IMR-90 (cell line): ENCODE results near the gene CCDC51. TPM values are rescaled to one million over a fixed set of nuclear protein-coding genes. Genes with fewer than 3 reads are reported as not detected.

Source experiments
- ATAC-seq: fragments of 200-7000 bp; cut with Tn5 transposase; 2 replicates; pipeline ENCODE4 v1.9.1; 2020; ENCODE audit warnings: low read depth, mild to moderate bottlenecking, moderate library complexity
- BruUV-seq: library from RNA; stranded (reverse); fragments of 400-500 nt; replicated peaks from 2 replicates; lab custom pipeline; 2021; lab: Mats Ljungman, UMichigan
- CTCF ChIA-PET: fragments of 300-600 bp; formaldehyde crosslinking; extraction: SDS; loops from one replicate; lab custom pipeline; 2021; ENCODE audit warnings: antibody characterized with exemption; lab: Yijun Ruan, JAX
- POLR2A ChIA-PET: fragments of 300-600 bp; sonication (Branson Sonifier 250); formaldehyde crosslinking; loops from one replicate; lab custom pipeline; 2022; ENCODE audit warnings: antibody characterized with exemption; ENCODE audit not compliant: unreplicated experiment; lab: Charles Lee
- DNase-seq: peaks from one replicate; pipeline ENCODE4 v3.0.0; 2013
- H2AFZ ChIP-seq: replicated peaks from 2 replicates; pipeline ENCODE3; 2013; ENCODE audit warnings: low read length, mild to moderate bottlenecking; ENCODE audit not compliant: poor library complexity
- H2AK5ac ChIP-seq: 2 replicates; pipeline ENCODE4 v1.6.1; 2013; ENCODE audit warnings: low read depth, low read length, inconsistent platforms
- H2AK9ac ChIP-seq: replicated peaks from 2 replicates; pipeline ENCODE3; 2013; ENCODE audit warnings: mild to moderate bottlenecking, low read depth, low read length, moderate library complexity; ENCODE audit not compliant: poor library complexity
- H2BK120ac ChIP-seq: 2 replicates; pipeline ENCODE4 v1.6.1; 2013; ENCODE audit warnings: low read depth, low read length, inconsistent platforms
- H2BK15ac ChIP-seq: 3 replicates; pipeline ENCODE4 v1.6.1; 2013; ENCODE audit warnings: low read depth, low read length, inconsistent platforms
- H2BK20ac ChIP-seq: 2 replicates; pipeline ENCODE4 v1.6.1; 2013; ENCODE audit warnings: low read depth, mild to moderate bottlenecking, inconsistent platforms, low read length, moderate library complexity
- H2BK5ac ChIP-seq: 2 replicates; pipeline ENCODE4 v1.6.1; 2013; ENCODE audit warnings: mild to moderate bottlenecking, low read depth, low read length, inconsistent platforms; ENCODE audit not compliant: poor library complexity, severe bottlenecking
- H3K14ac ChIP-seq: replicated peaks from 2 replicates; pipeline ENCODE4 v1.6.1; 2013; ENCODE audit warnings: low read depth, low read length, inconsistent platforms
- H3K18ac ChIP-seq: 2 replicates; pipeline ENCODE4 v1.6.1; 2013; ENCODE audit warnings: low read depth, low read length, control low read depth
- H3K23ac ChIP-seq: 2 replicates; pipeline ENCODE4 v1.6.1; 2013; ENCODE audit warnings: low read depth, low read length, inconsistent platforms
- H3K27ac ChIP-seq: 2 replicates; pipeline ENCODE4 v1.5.1; 2013; ENCODE audit warnings: mild to moderate bottlenecking, control low read depth, low read length; ENCODE audit not compliant: insufficient read depth
- H3K27me3 ChIP-seq: 2 replicates; pipeline ENCODE4 v1.6.1; 2013; ENCODE audit warnings: low read length; ENCODE audit not compliant: control insufficient read depth, insufficient read depth
- H3K36me3 ChIP-seq: 2 replicates; pipeline ENCODE4 v1.6.1; 2013; ENCODE audit warnings: low read length, mixed read lengths; ENCODE audit not compliant: control insufficient read depth, insufficient read depth
- H3K4ac ChIP-seq: 2 replicates; pipeline ENCODE4 v1.6.1; 2013; ENCODE audit warnings: low read depth, low read length, inconsistent platforms
- H3K4me1 ChIP-seq: 2 replicates; pipeline ENCODE4 v1.6.1; 2013; ENCODE audit warnings: low read length, mixed read lengths; ENCODE audit not compliant: control insufficient read depth, insufficient read depth
- H3K4me2 ChIP-seq: 2 replicates; pipeline ENCODE4 v1.6.1; 2013; ENCODE audit warnings: low read depth, mild to moderate bottlenecking, control low read depth, low read length, moderate library complexity
- H3K4me3 ChIP-seq: 2 replicates; pipeline ENCODE4 v1.5.1; 2013; ENCODE audit warnings: low read depth, mild to moderate bottlenecking, control low read depth, low read length, moderate library complexity; ENCODE audit not compliant: insufficient read depth
- H3K56ac ChIP-seq: 2 replicates; pipeline ENCODE4 v1.6.1; 2013; ENCODE audit warnings: low read length, inconsistent platforms; ENCODE audit not compliant: insufficient read depth; ENCODE audit errors: extremely low read depth
- H3K79me1 ChIP-seq, 2 experiments: 2 replicates each; pipeline ENCODE4 v1.6.1; 2013; ENCODE audit warnings: low read length in 2 of 2, inconsistent platforms in 1 of 2, low read depth in 1 of 2
- H3K9ac ChIP-seq: 2 replicates; pipeline ENCODE4 v1.6.1; 2013; ENCODE audit warnings: low read depth, low read length, control low read depth
- H3K9me1 ChIP-seq: 2 replicates; pipeline ENCODE4 v1.6.1; 2013; ENCODE audit warnings: low read length, inconsistent platforms; ENCODE audit not compliant: insufficient read depth
- H3K9me3 ChIP-seq: 2 replicates; pipeline ENCODE4 v1.6.1; 2013; ENCODE audit warnings: low read length; ENCODE audit not compliant: control insufficient read depth, insufficient read depth
- H4K20me1 ChIP-seq: 2 replicates; pipeline ENCODE4 v1.6.1; 2013; ENCODE audit warnings: low read length, inconsistent platforms; ENCODE audit not compliant: insufficient read depth
- H4K5ac ChIP-seq: 2 replicates; pipeline ENCODE4 v1.6.1; 2013; ENCODE audit warnings: mild to moderate bottlenecking, low read depth, low read length, control low read depth
- H4K8ac ChIP-seq, 2 experiments: 2 replicates each; pipeline ENCODE4 v1.6.1; 2013; ENCODE audit warnings: low read depth in 2 of 2, low read length in 2 of 2, control low read depth in 1 of 2, inconsistent platforms in 1 of 2
- H4K91ac ChIP-seq: 2 replicates; pipeline ENCODE4 v1.6.1; 2013; ENCODE audit warnings: low read depth, low read length, inconsistent platforms; ENCODE audit not compliant: insufficient read depth
- CEBPB ChIP-seq: IDR thresholded peaks from 2 replicates; pipeline ENCODE4 v1.6.1; 2012; ENCODE audit warnings: low read depth, low read length, improper control_type of control experiment
- CHD1 ChIP-seq: IDR thresholded peaks from 2 replicates; pipeline ENCODE4 v1.6.1; 2012; ENCODE audit warnings: low read depth, low read length, improper control_type of control experiment
- FOS ChIP-seq: fragments of 150-350 bp; IDR thresholded peaks from 2 replicates; pipeline ENCODE4 v1.6.1; 2016; ENCODE audit warnings: low read depth, low read length
- MAFK ChIP-seq: IDR thresholded peaks from 2 replicates; pipeline ENCODE4 v1.6.1; 2012; ENCODE audit warnings: low read depth, low read length, improper control_type of control experiment
- MAZ ChIP-seq: IDR thresholded peaks from 2 replicates; pipeline ENCODE4 v1.6.1; 2012; ENCODE audit warnings: low read depth, mild to moderate bottlenecking, low read length, improper control_type of control experiment, moderate library complexity, borderline replicate concordance
- MXI1 ChIP-seq: IDR thresholded peaks from 2 replicates; pipeline ENCODE4 v1.6.1; 2012; ENCODE audit warnings: low read depth, mild to moderate bottlenecking, low read length, moderate library complexity, borderline replicate concordance
- NFE2L2 ChIP-seq: fragments of 150-350 bp; IDR thresholded peaks from 2 replicates; pipeline ENCODE4 v1.6.1; 2016; ENCODE audit warnings: low read depth, mild to moderate bottlenecking, low read length
- RAD21 ChIP-seq: IDR thresholded peaks from 2 replicates; pipeline ENCODE4 v1.6.1; 2012; ENCODE audit warnings: low read length, improper control_type of control experiment
- RCOR1 ChIP-seq: IDR thresholded peaks from 2 replicates; pipeline ENCODE4 v1.6.1; 2012; ENCODE audit warnings: mild to moderate bottlenecking, low read length, improper control_type of control experiment; ENCODE audit not compliant: insufficient replicate concordance
- RFX5 ChIP-seq: IDR thresholded peaks from 2 replicates; pipeline ENCODE4 v1.8.0; 2012; ENCODE audit warnings: low read depth, mild to moderate bottlenecking, low read length, moderate library complexity
- WGBS, 2 experiments: methylation state at CpG; one replicate each; pipeline versions ENCODE4 v1.1.5 to v1.1.7; 2013; ENCODE audit warnings: missing lambda C conversion rate in 2 of 2; ENCODE audit not compliant: insufficient read length in 1 of 2; ENCODE audit errors: extremely low coverage in 2 of 2; 5-methylcytosine and 5-hydroxymethylcytosine counted together
- dilution Hi-C: fragments of 300-500 bp; cut with HindIII; formaldehyde crosslinking; loops from one replicate; pipeline ENCODE4 v1.14.3; 2018; ENCODE audit warnings: low sequenced_read_pairs; ENCODE audit not compliant: unreplicated experiment
- in situ Hi-C: fragments of 300-500 bp; cut with MboI; formaldehyde crosslinking; loops from 3 replicates; pipeline ENCODE4 v1.14.3; 2019; ENCODE audit warnings: low sequenced_read_pairs, inconsistent platforms, mixed read lengths
- intact Hi-C: fragments of 100-400 bp; cut with micrococcal nuclease; formaldehyde crosslinking; loops from 2 replicates; pipeline ENCODE4 v1.10.0; 2022
- polyA plus RNA-seq, 3 experiments: library from polyadenylated mRNA; depleted of rRNA; stranded (reverse); fragments of >200 nt; gene quantifications; 2 replicates each; pipeline ENCODE4 v1.2.3, GENCODE V29; 2012; ENCODE audit warnings: low replicate concordance in 1 of 3
- total RNA-seq: library from RNA; depleted of rRNA; stranded (reverse); fragments of >200 nt; gene quantifications from 2 replicates; pipeline ENCODE4 v1.2.3, GENCODE V29; 2012
- TF ChIP-seq, protein P1 (sequence below): fragments of 150-350 bp; IDR thresholded peaks from 2 replicates; pipeline ENCODE4 v1.6.1; 2017; ENCODE audit warnings: mild to moderate bottlenecking, antibody characterized with exemption, low read length, low read depth
- TF ChIP-seq, protein P2 (sequence below): fragments of 150-350 bp; IDR thresholded peaks from 2 replicates; pipeline ENCODE4 v1.6.1; 2016; ENCODE audit warnings: low read depth, mild to moderate bottlenecking, low read length, moderate library complexity, borderline replicate concordance

Gene CCDC51
- total and polyA plus RNA-seq, 2 of the 4 experiments (the other 2 are of a cell fraction): 11.0 to 16.1 TPM

DNA sequence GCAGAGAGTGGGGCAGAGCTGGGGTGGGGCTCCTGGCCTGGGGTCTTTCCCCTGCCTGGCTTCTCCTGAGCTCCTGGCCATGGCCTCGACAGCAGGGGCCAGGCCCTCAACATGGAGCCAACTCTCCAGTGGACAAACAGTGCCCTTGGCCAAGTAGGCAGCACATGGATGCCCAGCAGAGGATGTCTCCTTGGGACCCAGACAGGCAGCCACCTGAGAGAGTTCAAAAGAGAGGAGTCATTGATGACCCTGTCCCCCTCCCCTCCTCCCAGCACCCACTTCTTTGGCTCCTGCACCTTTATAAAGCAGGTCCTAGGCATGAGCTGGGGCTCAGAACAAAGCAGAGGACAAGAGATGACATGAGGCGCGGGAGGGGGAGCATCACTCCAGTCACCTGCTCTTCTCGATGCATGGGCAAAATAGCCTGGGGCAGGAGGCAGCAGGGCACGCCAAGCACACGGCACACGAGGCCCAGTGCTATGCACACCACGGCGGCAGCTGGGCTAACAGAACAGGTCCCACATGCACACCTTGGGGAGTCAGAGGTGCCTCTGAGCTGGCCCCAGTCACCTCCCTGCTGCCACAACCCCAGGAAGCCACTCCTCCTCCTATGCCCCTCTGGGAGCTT is 36.6 kb upstream of the CCDC51 start:
- H3K36me3 ChIP-seq: peaks cover 8% of the 10 kb centered on the region; the same call in 1 of the 2 replicates
- H3K18ac ChIP-seq: no peak overlapping the region
- H3K4ac ChIP-seq: no peak overlapping the region
- no peaks in the 10 kb centered on the region; the same call in 1 of the 2 replicates for H4K20me1 ChIP-seq
- H3K4me3 ChIP-seq: no peak overlapping the region
- H2AFZ ChIP-seq: no peak overlapping the region
- H3K27me3 ChIP-seq: no peaks in the 10 kb centered on the region
- H3K23ac ChIP-seq: no peak overlapping the region
- H3K9me1 ChIP-seq: peaks cover 8% of the 10 kb centered on the region; the same call in 1 of the 2 replicates
- no peak overlapping the region for H4K91ac ChIP-seq
- ChIA-PET POLR2A (interaction anchor here (0.6 kb wide), 1 partner anchor 14 kb away, joined by 3 read pairs; no protein-coding TSS in a partner anchor), CTCF (interaction anchor here (0.6 to 0.9 kb wide), 2 partner anchors 11 to 352 kb away, joined by 3 to 4 read pairs; no protein-coding TSS in a partner anchor)
- H2BK20ac ChIP-seq: no peak overlapping the region
- in situ Hi-C loops: no loop called here
- H2AK5ac ChIP-seq: no peak overlapping the region
- H2BK15ac ChIP-seq: no peak overlapping the region
- no peak for TF ChIP-seq CHD1
- no peak for TF ChIP-seq RAD21
- TF ChIP-seq RFX5: no peak
- no peak for TF ChIP-seq RCOR1
- no peak for TF ChIP-seq FOS
- TF ChIP-seq, protein P1, sequence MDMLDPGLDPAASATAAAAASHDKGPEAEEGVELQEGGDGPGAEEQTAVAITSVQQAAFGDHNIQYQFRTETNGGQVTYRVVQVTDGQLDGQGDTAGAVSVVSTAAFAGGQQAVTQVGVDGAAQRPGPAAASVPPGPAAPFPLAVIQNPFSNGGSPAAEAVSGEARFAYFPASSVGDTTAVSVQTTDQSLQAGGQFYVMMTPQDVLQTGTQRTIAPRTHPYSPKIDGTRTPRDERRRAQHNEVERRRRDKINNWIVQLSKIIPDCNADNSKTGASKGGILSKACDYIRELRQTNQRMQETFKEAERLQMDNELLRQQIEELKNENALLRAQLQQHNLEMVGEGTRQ: no peak
- TF ChIP-seq MAFK: no peak
- no peak for TF ChIP-seq MXI1
- no peak for TF ChIP-seq NFE2L2
- TF ChIP-seq, protein P2, sequence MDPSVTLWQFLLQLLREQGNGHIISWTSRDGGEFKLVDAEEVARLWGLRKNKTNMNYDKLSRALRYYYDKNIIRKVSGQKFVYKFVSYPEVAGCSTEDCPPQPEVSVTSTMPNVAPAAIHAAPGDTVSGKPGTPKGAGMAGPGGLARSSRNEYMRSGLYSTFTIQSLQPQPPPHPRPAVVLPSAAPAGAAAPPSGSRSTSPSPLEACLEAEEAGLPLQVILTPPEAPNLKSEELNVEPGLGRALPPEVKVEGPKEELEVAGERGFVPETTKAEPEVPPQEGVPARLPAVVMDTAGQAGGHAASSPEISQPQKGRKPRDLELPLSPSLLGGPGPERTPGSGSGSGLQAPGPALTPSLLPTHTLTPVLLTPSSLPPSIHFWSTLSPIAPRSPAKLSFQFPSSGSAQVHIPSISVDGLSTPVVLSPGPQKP: no peak
- no peak for TF ChIP-seq MAZ
- TF ChIP-seq CEBPB: no peak
- no peak overlapping the region for H4K5ac ChIP-seq
- no peak overlapping the region for H3K4me2 ChIP-seq
- no peak overlapping the region for H3K9ac ChIP-seq
- peaks cover 6% of the 10 kb centered on the region for H3K4me1 ChIP-seq
- no TSS peak for BruUV-seq
- no peak for DNase-seq
- ATAC-seq: no peak
- no peak overlapping the region for H3K27ac ChIP-seq
- H2AK9ac ChIP-seq: no peak overlapping the region
- H4K8ac ChIP-seq: no peak overlapping the region
- dilution Hi-C loops: no loop called here
- no peak overlapping the region for H2BK5ac ChIP-seq
- no peaks in the 10 kb centered on the region for H3K9me3 ChIP-seq
- WGBS, 2 experiments: 93% methylated on average over 7 of the region's 9 CpGs; no CpG with 5 or more reads in 1 of the 2 experiments
- H2BK120ac ChIP-seq: no peak overlapping the region
- H3K79me1 ChIP-seq: peaks cover 4 to 19% of the 10 kb centered on the region in 2 experiments
- no peak overlapping the region for H3K56ac ChIP-seq
- H3K14ac ChIP-seq: no peak overlapping the region
- intact Hi-C loops: no loop called here
